ENCODE measurements around the gene FAM20A. TPM values are rescaled to one million over a fixed set of nuclear protein-coding genes. Genes with fewer than 3 reads are reported as not detected.

FAM20A gene
- polyA plus RNA-seq, 1 donor (not counting 4 experiments of a cell fraction or from before 2014, with no cell fraction given) = not detected

- dilution Hi-C loops (cut with MboI; ENCODE audit: extremely low pct_ligation_motif_present, low sequenced_read_pairs) = no loop called here
- Histone ChIP-seq H3K27me3 (ENCODE audit: control insufficient read depth, extremely low read depth, insufficient read depth, low read length) (peaks cover 22% of the 10 kb centered on the region), H3K4me1 (ENCODE audit: control insufficient read depth, extremely low read depth, insufficient read depth, low read length) (peaks cover 8% of the 10 kb centered on the region), H2AFZ (ENCODE audit: control insufficient read depth, low read length) (peak overlapping the region; percentile 64), H3K4me3 (ENCODE audit: control insufficient read depth in 2 of 3, extremely low read depth in 1 of 3, insufficient read depth in 2 of 3, low read depth in 1 of 3, low read length in 3 of 3) (peak overlapping the region; percentile 35 to 59 (median 52)), H4K20me1 (ENCODE audit: control insufficient read depth, extremely low read depth, insufficient read depth, low read length) (no peaks in the 10 kb centered on the region), H3K9me3 (ENCODE audit: control insufficient read depth, low read depth, low read length) (no peaks in the 10 kb centered on the region), H3K27ac (ENCODE audit: control insufficient read depth, insufficient read depth, low read length) (no peak overlapping the region), H3K9ac (ENCODE audit: control insufficient read depth, extremely low read depth, insufficient read depth, low read length) (no peak overlapping the region), H3K79me2 (ENCODE audit: control insufficient read depth, insufficient read depth, low read length) (no peaks in the 10 kb centered on the region), H3K4me2 (ENCODE audit: control insufficient read depth, extremely low read depth, insufficient read depth, low read depth, low read length) (peak overlapping the region; percentile 84), H3K9me1 (ENCODE audit: control insufficient read depth, extremely low read depth, insufficient read depth, low read length) (no peaks in the 10 kb centered on the region), H3K36me3 (ENCODE audit: control insufficient read depth in 2 of 2, extremely low read depth in 1 of 2, insufficient read depth in 2 of 2, low read length in 2 of 2) (no peaks in the 10 kb centered on the region)
- FAIRE-seq (no peak), DNase-seq (ENCODE audit: low read depth, low spot score) (no peak)
- peak in 2 of 3 experiments; percentile 60 to 64 for TF ChIP-seq CTCF (optimal IDR thresholded peaks at IDR 0.05 in 1 of 3, IDR thresholded peaks at IDR 0.05 in 1 of 3, conservative IDR thresholded peaks at IDR 0.05 in 1 of 3; ENCODE audit: extremely low read depth in 1 of 3, insufficient read depth in 2 of 3, low read length in 3 of 3)
- TF ChIP-seq EZH2 (IDR thresholded peaks at IDR 0.05; ENCODE audit: low read length) = peak; percentile 68
Observed at GRCh38 chr17:68600067-68600930, 868 bp downstream of the FAM20A start.

GRCh38 chr17:68599552-68600066 is 1.6 kb downstream of the FAM20A start:
- no peak overlapping the region for H3K9ac ChIP-seq (ENCODE audit: control insufficient read depth, extremely low read depth, insufficient read depth, low read length)
- H3K9me1 ChIP-seq (ENCODE audit: control insufficient read depth, extremely low read depth, insufficient read depth, low read length) = no peaks in the 10 kb centered on the region
- FAIRE-seq = no peak
- H3K4me3 ChIP-seq (ENCODE audit: control insufficient read depth in 2 of 3, extremely low read depth in 1 of 3, insufficient read depth in 2 of 3, low read depth in 1 of 3, low read length in 3 of 3) = no peak overlapping the region
- no peaks in the 10 kb centered on the region for H4K20me1 ChIP-seq (ENCODE audit: control insufficient read depth, extremely low read depth, insufficient read depth, low read length)
- TF ChIP-seq EZH2 (IDR thresholded peaks at IDR 0.05; ENCODE audit: low read length) (peak; percentile 25), CTCF (optimal IDR thresholded peaks at IDR 0.05 in 1 of 3, IDR thresholded peaks at IDR 0.05 in 1 of 3, conservative IDR thresholded peaks at IDR 0.05 in 1 of 3; ENCODE audit: extremely low read depth in 1 of 3, insufficient read depth in 2 of 3, low read length in 3 of 3) (no peak)
- H3K9me3 ChIP-seq (ENCODE audit: control insufficient read depth, low read depth, low read length) = no peaks in the 10 kb centered on the region
- peaks cover 22% of the 10 kb centered on the region for H3K27me3 ChIP-seq (ENCODE audit: control insufficient read depth, extremely low read depth, insufficient read depth, low read length)
- H3K4me1 ChIP-seq (ENCODE audit: control insufficient read depth, extremely low read depth, insufficient read depth, low read length) = peaks cover 8% of the 10 kb centered on the region
- no peaks in the 10 kb centered on the region for H3K79me2 ChIP-seq (ENCODE audit: control insufficient read depth, insufficient read depth, low read length)
- no peaks in the 10 kb centered on the region for H3K36me3 ChIP-seq (ENCODE audit: control insufficient read depth in 2 of 2, extremely low read depth in 1 of 2, insufficient read depth in 2 of 2, low read length in 2 of 2)
- H3K27ac ChIP-seq (ENCODE audit: control insufficient read depth, insufficient read depth, low read length) = no peak overlapping the region
- H2AFZ ChIP-seq (ENCODE audit: control insufficient read depth, low read length) = no peak overlapping the region
- DNase-seq (ENCODE audit: low read depth, low spot score) = no peak
- dilution Hi-C loops (cut with MboI; ENCODE audit: extremely low pct_ligation_motif_present, low sequenced_read_pairs) = no loop called here
- H3K4me2 ChIP-seq (ENCODE audit: control insufficient read depth, extremely low read depth, insufficient read depth, low read depth, low read length) = peak overlapping the region; percentile 84

Measured in keratinocyte (primary cell).